MCF 10A (cell line): ENCODE results near the gene ARVCF. TPM values are rescaled to one million over a fixed set of nuclear protein-coding genes. Genes with fewer than 3 reads are reported as not detected.

Source experiments
- BruUV-seq: library from RNA; stranded (reverse); fragments of 400-500 nt; replicated peaks from 2 replicates; lab custom pipeline; 2021; lab: Mats Ljungman, UMichigan
- CTCF ChIA-PET: fragments of 300-600 bp; sonication (Branson Sonifier 250); formaldehyde crosslinking; extraction: SDS; loops from one replicate; lab custom pipeline; 2021; ENCODE audit warnings: antibody characterized with exemption, inconsistent platforms; lab: Yijun Ruan, JAX
- POLR2A ChIA-PET: fragments of 300-600, 350-650 bp; sonication (Branson Sonifier 250); formaldehyde crosslinking; extraction: SDS; loops from one replicate; lab custom pipeline; 2020; ENCODE audit warnings: antibody characterized with exemption, inconsistent platforms; lab: Yijun Ruan, JAX
- DNase-seq: peaks from one replicate; pipeline ENCODE4 v3.0.0-alpha.2; 2018; ENCODE audit not compliant: unreplicated experiment
- H3K27ac Mint-ChIP-seq: one replicate; pipeline ENCODE4 v1.8.0; 2022; ENCODE audit warnings: mild to moderate bottlenecking, low read depth, mixed read lengths; ENCODE audit not compliant: unreplicated experiment
- H3K27me3 Mint-ChIP-seq: one replicate; pipeline ENCODE4 v1.8.0; 2022; ENCODE audit warnings: mixed read lengths; ENCODE audit not compliant: insufficient read depth, unreplicated experiment
- H3K36me3 Mint-ChIP-seq: one replicate; pipeline ENCODE4 v1.8.0; 2022; ENCODE audit warnings: mild to moderate bottlenecking, moderate library complexity, mixed read lengths; ENCODE audit not compliant: insufficient read depth, unreplicated experiment
- H3K4me1 Mint-ChIP-seq: one replicate; pipeline ENCODE4 v1.8.0; 2022; ENCODE audit warnings: mixed read lengths; ENCODE audit not compliant: insufficient read depth, unreplicated experiment
- H3K4me3 Mint-ChIP-seq: one replicate; pipeline ENCODE4 v1.8.0; 2022; ENCODE audit warnings: mild to moderate bottlenecking, moderate library complexity, mixed read lengths; ENCODE audit not compliant: unreplicated experiment
- H3K9me3 Mint-ChIP-seq: one replicate; pipeline ENCODE4 v1.8.0; 2022; ENCODE audit warnings: mixed read lengths; ENCODE audit not compliant: unreplicated experiment
- CTCF ChIP-seq: fragments of 200-600 bp; IDR thresholded peaks from one replicate; pipeline ENCODE4 v1.8.0; 2022; ENCODE audit warnings: antibody characterized with exemption, mild to moderate bottlenecking; ENCODE audit not compliant: unreplicated experiment
- intact Hi-C: fragments of 100-400 bp; cut with micrococcal nuclease; formaldehyde crosslinking; loops from 2 replicates; pipeline ENCODE4 v1.14.1; 2022
- total RNA-seq: library from RNA; stranded (reverse); gene quantifications from 2 replicates; pipeline ENCODE4 v1.2.3, GENCODE V29; 2022

ARVCF gene
- total RNA-seq, 1 experiment from 2014 or later, result 7.5 TPM

GRCh38 chr22:20040327-20041200, 23.9 kb upstream of the ARVCF start:
- H3K4me1 Mint-ChIP-seq, result no peaks in the 10 kb centered on the region

GRCh38 chr22:20039683-20040325, 23.2 kb upstream of the ARVCF start:
- Mint-ChIP-seq H3K4me1 (no peaks in the 10 kb centered on the region), H3K9me3 (no peaks in the 10 kb centered on the region), H3K27ac (no peak overlapping the region), H3K36me3 (peaks cover 22% of the 10 kb centered on the region), H3K27me3 (no peaks in the 10 kb centered on the region), H3K4me3 (no peak overlapping the region)
- intact Hi-C loops, result no loop called here
- POLR2A ChIA-PET, result interaction anchor here (0.5 to 1.1 kb wide), 3 partner anchors 18 to 26 kb away, joined by 3 to 6 read pairs (median 4); partner anchors contain the start of gene TANGO2
- CTCF ChIA-PET, result interaction anchor here (0.7 to 1.7 kb wide), 2 partner anchors 11 to 129 kb away, joined by 3 read pairs; no protein-coding TSS in a partner anchor
- DNase-seq, result no peak
- no peak for TF ChIP-seq CTCF
- BruUV-seq, result no TSS peak

More at GRCh38 chr22:20040327-20041200, 23.9 kb upstream of the ARVCF start:
- Mint-ChIP-seq H3K9me3 (no peaks in the 10 kb centered on the region), H3K4me3 (no peak overlapping the region), H3K36me3 (peaks cover 17% of the 10 kb centered on the region), H3K27ac (no peak overlapping the region), H3K27me3 (no peaks in the 10 kb centered on the region)
- no peak for TF ChIP-seq CTCF
- no TSS peak for BruUV-seq
- intact Hi-C loops, result no loop called here
- ChIA-PET CTCF (interaction anchor here (0.5 to 1.7 kb wide), 2 partner anchors 12 to 405 kb away, joined by 3 read pairs; no protein-coding TSS in a partner anchor), POLR2A (interaction anchor here (0.5 to 1.1 kb wide), 2 partner anchors 19 to 26 kb away, joined by 4 to 6 read pairs; partner anchors contain the start of gene TANGO2)
- DNase-seq, result no peak

GRCh38 chr22:20038574-20038973, 22.0 kb upstream of the ARVCF start:
- H3K4me1 Mint-ChIP-seq, result no peaks in the 10 kb centered on the region
- no TSS peak for BruUV-seq
- DNase-seq, result no peak
- no peaks in the 10 kb centered on the region for H3K27me3 Mint-ChIP-seq
- CTCF ChIA-PET, result no interaction called here
- H3K27ac Mint-ChIP-seq, result no peak overlapping the region
- intact Hi-C loops, result no loop called here
- POLR2A ChIA-PET, result interaction anchor here (0.6 kb wide), 1 partner anchor 60 kb away, joined by 3 read pairs; no protein-coding TSS in a partner anchor
- peaks cover 23% of the 10 kb centered on the region for H3K36me3 Mint-ChIP-seq
- no peak for TF ChIP-seq CTCF
- no peaks in the 10 kb centered on the region for H3K9me3 Mint-ChIP-seq
- H3K4me3 Mint-ChIP-seq, result no peak overlapping the region

GRCh38 chr22:20037419-20037818, 20.8 kb upstream of the ARVCF start:
- Mint-ChIP-seq H3K36me3 (peaks cover 23% of the 10 kb centered on the region), H3K27ac (no peak overlapping the region), H3K9me3 (no peaks in the 10 kb centered on the region), H3K4me3 (no peak overlapping the region), H3K27me3 (no peaks in the 10 kb centered on the region), H3K4me1 (no peaks in the 10 kb centered on the region)
- no peak for TF ChIP-seq CTCF
- DNase-seq, result no peak
- BruUV-seq, result no TSS peak
- POLR2A ChIA-PET, result no interaction called here
- intact Hi-C loops, result no loop called here
- CTCF ChIA-PET, result no interaction called here
